Liver (tissue), 3 donors: Measurements from ENCODE around the gene LRFN5.

Source experiments
- CTCF ChIP-seq: fragments of 150-350 bp; IDR thresholded peaks from 2 replicates; pipeline ENCODE4 v1.5.1; 2017; ENCODE audit warnings: improper control_type of control experiment, low read depth, low read length; ENCODE audit not compliant: missing input control
- JUND ChIP-seq, 2 donors: IDR thresholded peaks; 2 replicates each; pipeline ENCODE4 v1.6.1; 2016; ENCODE audit warnings: antibody characterized with exemption in 2 of 2
- donor health status: healthy.
- donor health status: healthy.

- TF ChIP-seq JUND (IDR thresholded peaks at IDR 0.05) (no peak), CTCF (no peak)
Measured at GRCh38 chr14:41606282-41606531, 469 bp upstream of the LRFN5 start.
